Neuronal stem cell (in vitro differentiated cells): ENCODE data around the gene SNX22.
"Not testable (repeated sequence)": the region's sequence is repeated elsewhere in the genome, so short reads cannot be mapped to it uniquely, and the experiment has no call there.

Experiments used
- DNase-seq: peaks from one replicate; pipeline ENCODE4 v3.0.0-alpha.2; 2013; ENCODE audit warnings: low spot score
- H2AFZ ChIP-seq: one replicate; pipeline ENCODE4 v1.6.1; 2013; ENCODE audit warnings: mild to moderate bottlenecking, low read length, inconsistent platforms
- H2AK5ac ChIP-seq: 2 replicates; pipeline ENCODE4 v1.6.1; 2013; ENCODE audit warnings: low read depth, mild to moderate bottlenecking, inconsistent platforms, low read length, moderate library complexity, mixed read lengths
- H2BK120ac ChIP-seq: 2 replicates; pipeline ENCODE4 v1.6.1; 2013; ENCODE audit warnings: low read depth, mild to moderate bottlenecking, inconsistent platforms, low read length, moderate library complexity, mixed read lengths
- H2BK12ac ChIP-seq: one replicate; pipeline ENCODE4 v1.6.1; 2013; ENCODE audit warnings: low read length, inconsistent platforms
- H2BK15ac ChIP-seq: 2 replicates; pipeline ENCODE4 v1.6.1; 2013; ENCODE audit warnings: mild to moderate bottlenecking, low read length, inconsistent platforms, mixed read lengths
- H2BK5ac ChIP-seq: one replicate; pipeline ENCODE4 v1.6.1; 2013; ENCODE audit warnings: inconsistent platforms, mild to moderate bottlenecking, low read length, moderate library complexity
- H3K14ac ChIP-seq: one replicate; pipeline ENCODE4 v1.6.1; 2013; ENCODE audit warnings: low read length, inconsistent platforms
- H3K18ac ChIP-seq: 2 replicates; pipeline ENCODE4 v1.6.1; 2013; ENCODE audit warnings: low read length, inconsistent platforms
- H3K23ac ChIP-seq: 2 replicates; pipeline ENCODE4 v1.6.1; 2013; ENCODE audit warnings: low read depth, mild to moderate bottlenecking, mixed read lengths, low read length, inconsistent platforms; ENCODE audit not compliant: poor library complexity
- H3K27ac ChIP-seq: replicated peaks from 3 replicates; pipeline ENCODE4 v1.5.1; 2013; ENCODE audit warnings: low read length, inconsistent platforms
- H3K27me3 ChIP-seq, 3 experiments: 2 replicates each; pipeline ENCODE4 v1.6.1; 2013; ENCODE audit warnings: low read length in 3 of 3, mild to moderate bottlenecking in 2 of 3, inconsistent platforms in 1 of 3, low read depth in 1 of 3, mixed read lengths in 1 of 3, moderate library complexity in 1 of 3; ENCODE audit not compliant: control insufficient read depth in 3 of 3, insufficient read depth in 3 of 3
- H3K36me3 ChIP-seq, 2 donors: replicated peaks in 1 of 2; 2 replicates each; pipeline ENCODE4 v1.6.1; 2013; ENCODE audit warnings: low read length in 2 of 2; ENCODE audit not compliant: control insufficient read depth in 2 of 2, insufficient read depth in 2 of 2
- H3K4ac ChIP-seq: 2 replicates; pipeline ENCODE4 v1.6.1; 2013; ENCODE audit warnings: inconsistent platforms, mild to moderate bottlenecking, low read length, moderate library complexity
- H3K4me1 ChIP-seq, 2 donors: 1 replicate in 1 of 2; 2 replicates in 1 of 2; pipeline ENCODE4 v1.6.1; 2013; ENCODE audit warnings: low read length in 2 of 2, low read depth in 1 of 2; ENCODE audit not compliant: control insufficient read depth in 2 of 2, insufficient read depth in 1 of 2
- H3K4me2 ChIP-seq: one replicate; pipeline ENCODE4 v1.6.1; 2013; ENCODE audit warnings: mild to moderate bottlenecking, low read length, inconsistent platforms; ENCODE audit not compliant: insufficient read depth, poor library complexity, severe bottlenecking
- H3K4me3 ChIP-seq, 2 donors: 2 replicates each; pipeline ENCODE4 v1.5.1; 2013; ENCODE audit warnings: low read length in 2 of 2, mild to moderate bottlenecking in 2 of 2, inconsistent platforms in 1 of 2, moderate library complexity in 1 of 2
- H3K79me1 ChIP-seq: one replicate; pipeline ENCODE4 v1.6.1; 2013; ENCODE audit warnings: low read depth, mild to moderate bottlenecking, inconsistent platforms, low read length, moderate library complexity
- H3K9ac ChIP-seq: one replicate; pipeline ENCODE4 v1.6.1; 2013; ENCODE audit warnings: mild to moderate bottlenecking, low read depth, low read length, inconsistent platforms; ENCODE audit not compliant: poor library complexity
- H3K9me3 ChIP-seq, 2 donors: replicated peaks in 1 of 2; 2 replicates each; pipeline versions ENCODE3 to v1.6.1; 2013; ENCODE audit warnings: low read length in 2 of 2, mild to moderate bottlenecking in 2 of 2, inconsistent platforms in 1 of 2, low read depth in 1 of 2, mixed read lengths in 1 of 2, moderate library complexity in 1 of 2; ENCODE audit not compliant: control insufficient read depth in 2 of 2, insufficient read depth in 1 of 2
- H4K8ac ChIP-seq: one replicate; pipeline ENCODE4 v1.6.1; 2013; ENCODE audit warnings: low read depth, mild to moderate bottlenecking, inconsistent platforms, low read length, moderate library complexity
- H4K91ac ChIP-seq: one replicate; pipeline ENCODE4 v1.6.1; 2013; ENCODE audit warnings: low read length, low read depth, mild to moderate bottlenecking, inconsistent platforms; ENCODE audit not compliant: poor library complexity
- WGBS, 2 donors: extraction: QIAGEN DNeasy Blood & Tissue Kit; methylation state at CpG; one replicate each; pipeline ENCODE4 v1.1.7; 2013; ENCODE audit warnings: missing lambda C conversion rate in 2 of 2, mixed read lengths in 1 of 2; ENCODE audit not compliant: insufficient read length in 2 of 2, insufficient replicate concordance in 1 of 2; ENCODE audit errors: extremely low coverage in 2 of 2; 5-methylcytosine and 5-hydroxymethylcytosine counted together

Gene SNX22

GRCh38 chr15:64110108-64110701, 41.3 kb upstream of the SNX22 start:
- H4K8ac ChIP-seq, H3K27me3 ChIP-seq, H2AFZ ChIP-seq, H3K23ac ChIP-seq, DNase-seq, H3K9me3 ChIP-seq, H3K4me2 ChIP-seq, H3K27ac ChIP-seq, H2BK120ac ChIP-seq, H3K79me1 ChIP-seq, H3K4me3 ChIP-seq, H2BK12ac ChIP-seq, H2BK5ac ChIP-seq, H3K4ac ChIP-seq, H3K14ac ChIP-seq, H3K18ac ChIP-seq, H3K9ac ChIP-seq, H2AK5ac ChIP-seq, H4K91ac ChIP-seq, H2BK15ac ChIP-seq, H3K4me1 ChIP-seq: not testable (repeated sequence)
- H3K36me3 ChIP-seq = peaks cover 6 to 34% of the 10 kb centered on the region in 2 donors
- no CpG with 5 or more reads among the region's 4 CpGs for WGBS, 2 donors

- H2AK5ac ChIP-seq = no peak overlapping the region
- no peak overlapping the region for H3K23ac ChIP-seq
- H4K8ac ChIP-seq = no peak overlapping the region
- H2BK120ac ChIP-seq = no peak overlapping the region
- H2AFZ ChIP-seq = no peak overlapping the region
- no peaks in the 10 kb centered on the region for H3K27me3 ChIP-seq
- H2BK5ac ChIP-seq = no peak overlapping the region
- H3K4ac ChIP-seq = no peak overlapping the region
- H2BK12ac ChIP-seq = no peak overlapping the region
- H2BK15ac ChIP-seq = no peak overlapping the region
- no peak overlapping the region for H3K4me3 ChIP-seq
- WGBS, 2 donors = no CpG with 5 or more reads among the region's 3 CpGs
- H3K27ac ChIP-seq = no peak overlapping the region
- H3K9ac ChIP-seq = no peak overlapping the region
- H3K36me3 ChIP-seq = peaks cover 7 to 43% of the 10 kb centered on the region in 2 donors
- peaks cover 0 to 3% of the 10 kb centered on the region in 2 donors for H3K4me1 ChIP-seq
- no peak overlapping the region for H4K91ac ChIP-seq
- no peak for DNase-seq
- no peaks in the 10 kb centered on the region for H3K9me3 ChIP-seq
- H3K18ac ChIP-seq = no peak overlapping the region
- H3K4me2 ChIP-seq = no peak overlapping the region
- H3K14ac ChIP-seq = no peak overlapping the region
- no peaks in the 10 kb centered on the region for H3K79me1 ChIP-seq
Observed at GRCh38 chr15:64110950-64111678, 40.4 kb upstream of the SNX22 start.

GRCh38 chr15:64111679-64112050, 39.9 kb upstream of the SNX22 start:
- no peak overlapping the region for H3K27ac ChIP-seq
- DNase-seq = no peak
- H3K9me3 ChIP-seq = no peaks in the 10 kb centered on the region
- no peak overlapping the region for H3K4me2 ChIP-seq
- no CpG with 5 or more reads among the region's 3 CpGs for WGBS, 2 donors
- H3K9ac ChIP-seq = no peak overlapping the region
- no peak overlapping the region for H3K23ac ChIP-seq
- H2AK5ac ChIP-seq = no peak overlapping the region
- peaks cover 0 to 3% of the 10 kb centered on the region in 2 donors for H3K4me1 ChIP-seq
- H2BK120ac ChIP-seq = no peak overlapping the region
- peaks cover 8 to 48% of the 10 kb centered on the region in 2 donors for H3K36me3 ChIP-seq
- H2BK5ac ChIP-seq = no peak overlapping the region
- H3K4me3 ChIP-seq = no peak overlapping the region
- no peak overlapping the region for H2BK12ac ChIP-seq
- H3K27me3 ChIP-seq = no peaks in the 10 kb centered on the region
- no peak overlapping the region for H3K4ac ChIP-seq
- no peak overlapping the region for H3K14ac ChIP-seq
- H2AFZ ChIP-seq = no peak overlapping the region
- no peak overlapping the region for H2BK15ac ChIP-seq
- no peak overlapping the region for H4K91ac ChIP-seq
- H3K18ac ChIP-seq = no peak overlapping the region
- no peak overlapping the region for H4K8ac ChIP-seq
- no peaks in the 10 kb centered on the region for H3K79me1 ChIP-seq

- Histone ChIP-seq H3K9ac (no peak overlapping the region), H3K4me1 (peaks cover 0 to 3% of the 10 kb centered on the region in 2 donors), H3K4me3 (no peak overlapping the region), H3K27ac (no peak overlapping the region), H3K18ac (no peak overlapping the region), H2BK12ac (no peak overlapping the region), H2AFZ (no peak overlapping the region), H2AK5ac (no peak overlapping the region), H3K9me3 (no peaks in the 10 kb centered on the region), H3K23ac (no peak overlapping the region), H4K8ac (no peak overlapping the region), H3K27me3 (no peaks in the 10 kb centered on the region), H2BK15ac (no peak overlapping the region), H3K36me3 (peaks cover 8 to 54% of the 10 kb centered on the region in 2 donors), H3K4me2 (no peak overlapping the region), H3K14ac (no peak overlapping the region), H3K79me1 (no peaks in the 10 kb centered on the region), H4K91ac (no peak overlapping the region), H2BK5ac (no peak overlapping the region), H3K4ac (no peak overlapping the region), H2BK120ac (no peak overlapping the region)
- no CpG with 5 or more reads among the region's 4 CpGs for WGBS, 2 donors
- DNase-seq = no peak
Observed at GRCh38 chr15:64112073-64112772, 39.3 kb upstream of the SNX22 start.
